Measurements from ENCODE around the gene ARHGAP30. TPM values are rescaled to one million over a fixed set of nuclear protein-coding genes. Genes with fewer than 3 reads are reported as not detected.
A peak's percentile ranks its signal among the peaks of the same experiment; 100 is the strongest.

The ARHGAP30 gene
- total RNA-seq, 6 donors from 2014 or later = 26.8 to 69.9 (median 51.2) TPM

GRCh38 chr1:161091796-161092507 is 22.3 kb upstream of the ARHGAP30 start:
- H3K4me3 ChIP-seq = no peak overlapping the region
- peaks cover 3 to 29% (median 18%) of the 10 kb centered on the region in 4 donors for H3K4me1 ChIP-seq
- H3K27me3 ChIP-seq = no peaks in the 10 kb centered on the region
- H3K9me3 ChIP-seq = no peaks in the 10 kb centered on the region
- TF ChIP-seq CTCF (IDR thresholded peaks at IDR 0.05) (no peak), EP300 (IDR thresholded peaks at IDR 0.05) (no peak), POLR2AphosphoS5 (IDR thresholded peaks at IDR 0.05) (no peak), POLR2A (IDR thresholded peaks at IDR 0.05) (no peak)
- no peaks in the 10 kb centered on the region for H3K36me3 ChIP-seq
- DNase-seq = no peak
- no peak overlapping the region for H3K27ac ChIP-seq
- no peak for ATAC-seq (ENCODE audit: low FRiP score in 2 of 2)
- 92% methylated on average over 7 of the region's 7 CpGs for WGBS, 2 donors

GRCh38 chr1:161091093-161091492 is 21.4 kb upstream of the ARHGAP30 start:
- H3K27ac ChIP-seq = no peak overlapping the region
- WGBS, 2 donors = 90 to 91% methylated on average over 5 of the region's 5 CpGs
- no peaks in the 10 kb centered on the region for H3K9me3 ChIP-seq
- no peaks in the 10 kb centered on the region for H3K36me3 ChIP-seq
- no peak for TF ChIP-seq CTCF (IDR thresholded peaks at IDR 0.05)
- no peak for TF ChIP-seq POLR2A (IDR thresholded peaks at IDR 0.05)
- no peak for TF ChIP-seq POLR2AphosphoS5 (IDR thresholded peaks at IDR 0.05)
- TF ChIP-seq EP300 (IDR thresholded peaks at IDR 0.05) = no peak
- no peak for ATAC-seq (ENCODE audit: low FRiP score in 2 of 2)
- H3K4me3 ChIP-seq = no peak overlapping the region
- DNase-seq = no peak
- H3K27me3 ChIP-seq = no peaks in the 10 kb centered on the region
- peaks cover 0 to 33% (median 19%) of the 10 kb centered on the region in 4 donors for H3K4me1 ChIP-seq

- DNase-seq = no peak
Observed at GRCh38 chr1:161090617-161091016, 20.9 kb upstream of the ARHGAP30 start.

GRCh38 chr1:161089938-161090337 is 20.2 kb upstream of the ARHGAP30 start:
- 76 to 80% methylated on average over 5 of the region's 5 CpGs for WGBS, 2 donors
- no peak for TF ChIP-seq POLR2A (IDR thresholded peaks at IDR 0.05)
- no peak for TF ChIP-seq EP300 (IDR thresholded peaks at IDR 0.05)
- TF ChIP-seq CTCF (IDR thresholded peaks at IDR 0.05) = no peak
- TF ChIP-seq POLR2AphosphoS5 (IDR thresholded peaks at IDR 0.05) = no peak

More at GRCh38 chr1:161090617-161091016, 20.9 kb upstream of the ARHGAP30 start:
- 79 to 90% methylated on average over 3 of the region's 3 CpGs for WGBS, 2 donors
- Histone ChIP-seq H3K36me3 (no peaks in the 10 kb centered on the region), H3K4me3 (no peak overlapping the region), H3K27ac (no peak overlapping the region), H3K9me3 (no peaks in the 10 kb centered on the region), H3K27me3 (no peaks in the 10 kb centered on the region), H3K4me1 (peaks cover 0 to 37% (median 20%) of the 10 kb centered on the region in 4 donors)
- no peak for TF ChIP-seq CTCF (IDR thresholded peaks at IDR 0.05)
- TF ChIP-seq EP300 (IDR thresholded peaks at IDR 0.05) = no peak
- no peak for TF ChIP-seq POLR2AphosphoS5 (IDR thresholded peaks at IDR 0.05)
- TF ChIP-seq POLR2A (IDR thresholded peaks at IDR 0.05) = no peak
- ATAC-seq (ENCODE audit: low FRiP score in 2 of 2) = no peak

More at GRCh38 chr1:161089938-161090337, 20.2 kb upstream of the ARHGAP30 start:
- Histone ChIP-seq H3K4me3 (peak overlapping the region in 2 of 4 donors; percentile 37 to 50), H3K27me3 (no peaks in the 10 kb centered on the region), H3K4me1 (peaks cover 0 to 44% (median 23%) of the 10 kb centered on the region in 4 donors), H3K9me3 (no peaks in the 10 kb centered on the region), H3K27ac (peak overlapping the region; percentile 55 to 82 (median 76)), H3K36me3 (no peaks in the 10 kb centered on the region)
- DNase-seq = no peak
- ATAC-seq (ENCODE audit: low FRiP score in 2 of 2) = no peak
